Activated T-cell treated with anti-CD3 and anti-CD28 coated beads for 4 hours (primary cell): Measurements from ENCODE around the gene KLHL6.

Experiments used
- DNase-seq: peaks from one replicate; pipeline ENCODE4 v3.0.0-alpha.2; 2020

The KLHL6 gene

DNA sequence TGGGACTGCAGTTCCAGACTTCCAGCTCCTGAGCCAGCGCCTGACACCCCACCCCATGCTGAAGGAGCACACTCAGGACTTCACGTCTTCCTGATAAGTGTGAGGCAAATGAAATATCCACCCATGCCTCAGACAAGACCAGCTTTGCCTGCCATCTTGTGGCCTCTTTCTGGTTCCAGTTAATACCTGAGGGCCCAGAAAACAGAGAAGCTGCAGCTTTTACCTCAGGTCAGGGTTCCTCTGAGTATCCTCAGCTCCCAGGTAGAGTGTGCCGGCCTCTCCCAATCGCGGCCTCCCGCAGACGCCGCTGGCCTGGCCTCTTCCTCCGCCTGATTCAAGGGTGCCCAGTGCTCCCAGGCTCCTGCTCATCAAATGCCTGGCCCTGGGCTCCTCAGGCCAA is 5.1 kb upstream of the KLHL6 start:
- no peak for DNase-seq

- no peak for DNase-seq
Measured at GRCh38 chr3:183558495-183558894, 3.0 kb upstream of the KLHL6 start.

- DNase-seq: no peak
Measured at GRCh38 chr3:183556722-183557121, 1.2 kb upstream of the KLHL6 start.

- DNase-seq: no peak
Measured at GRCh38 chr3:183554377-183554776, 1.1 kb downstream of the KLHL6 start.

DNA sequence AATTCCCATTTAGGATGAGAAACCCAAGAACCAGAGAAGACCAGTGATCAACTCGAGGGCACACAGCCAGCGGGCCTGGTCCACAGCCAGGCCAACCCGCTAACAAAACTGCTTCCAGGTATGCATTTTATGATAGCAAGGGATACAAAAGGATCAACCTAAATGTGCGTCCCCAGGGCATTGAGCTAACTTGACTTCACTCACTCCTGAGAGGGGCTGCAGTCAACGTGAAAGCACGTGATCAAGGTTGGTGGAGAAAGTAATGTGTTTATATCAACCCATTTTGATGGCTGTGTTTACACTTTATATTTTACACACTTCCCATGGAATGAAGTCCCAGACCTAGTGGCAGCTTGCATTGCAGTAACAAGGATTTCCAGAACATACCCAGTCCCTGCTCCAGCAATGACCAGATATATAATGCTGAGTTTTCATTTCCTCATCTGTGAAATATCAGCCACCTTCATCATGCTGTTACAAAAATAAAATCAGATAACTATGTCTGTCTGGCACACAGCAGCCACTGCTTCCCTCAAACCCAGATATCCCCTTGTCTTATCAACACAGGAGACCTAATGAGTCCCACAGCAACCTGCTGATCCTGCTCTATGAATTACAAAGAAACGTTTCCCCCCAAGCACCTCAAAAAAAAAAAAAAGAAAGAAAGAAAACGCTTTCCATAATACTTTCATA is 2.0 kb downstream of the KLHL6 start:
- DNase-seq: no peak

- no peak for DNase-seq
Measured at GRCh38 chr3:183551930-183552329, 3.6 kb downstream of the KLHL6 start.

DNA sequence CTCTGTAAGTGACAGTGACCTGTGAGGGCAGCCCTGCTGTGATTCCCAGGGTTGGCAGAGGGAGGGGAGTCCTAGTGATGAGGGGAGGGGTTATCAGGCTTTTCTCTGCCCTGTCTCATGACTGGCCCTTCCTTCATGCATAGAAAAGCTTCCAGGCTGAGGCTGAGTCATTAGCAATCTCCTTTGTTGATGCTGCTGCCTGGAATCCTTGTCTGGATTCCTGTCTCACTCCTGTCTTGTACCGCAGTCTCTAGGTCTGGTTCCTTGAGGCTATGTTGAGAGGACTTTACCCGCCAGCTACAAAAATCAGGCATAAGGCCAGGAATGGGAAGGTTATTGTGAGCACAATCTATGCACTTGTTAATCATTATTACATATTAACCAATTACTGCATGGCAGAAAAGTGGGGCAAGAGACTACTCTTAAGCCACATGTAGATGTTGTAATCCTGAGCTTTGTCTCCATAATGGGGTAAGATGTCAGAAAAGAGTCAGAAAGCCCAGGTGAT is 7.2 kb downstream of the KLHL6 start:
- DNase-seq: no peak

- DNase-seq: no peak
Measured at GRCh38 chr3:183546625-183547024, 8.9 kb downstream of the KLHL6 start.

GRCh38 chr3:183545708-183546107 is 9.8 kb downstream of the KLHL6 start:
- DNase-seq: no peak

GRCh38 chr3:183542355-183542754 is 13.2 kb downstream of the KLHL6 start:
- no peak for DNase-seq

- DNase-seq: no peak
Measured at GRCh38 chr3:183541738-183542137, 13.8 kb downstream of the KLHL6 start.

DNA sequence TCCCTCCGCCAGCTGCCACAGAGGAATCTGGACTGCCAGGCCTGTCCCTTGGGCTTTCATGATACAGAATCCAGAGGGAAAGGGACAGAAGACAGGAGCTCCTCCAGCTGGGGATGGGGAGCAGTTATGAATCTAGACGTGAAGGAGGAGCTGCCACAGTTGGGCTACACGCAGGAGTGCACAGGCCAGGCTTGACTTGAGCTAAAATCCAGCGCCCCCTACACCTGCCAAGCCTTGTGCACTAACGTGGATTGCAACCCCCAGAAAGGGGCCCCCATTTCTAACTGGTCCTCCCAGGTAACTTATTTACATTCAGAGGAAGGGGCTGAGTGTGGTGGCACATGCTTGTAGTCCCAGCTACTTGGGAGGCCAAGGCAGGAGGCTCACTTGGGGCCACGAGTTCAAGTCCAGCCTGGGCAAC is 14.3 kb downstream of the KLHL6 start:
- no peak for DNase-seq

GRCh38 chr3:183540501-183541234 is 14.8 kb downstream of the KLHL6 start:
- no peak for DNase-seq

DNA sequence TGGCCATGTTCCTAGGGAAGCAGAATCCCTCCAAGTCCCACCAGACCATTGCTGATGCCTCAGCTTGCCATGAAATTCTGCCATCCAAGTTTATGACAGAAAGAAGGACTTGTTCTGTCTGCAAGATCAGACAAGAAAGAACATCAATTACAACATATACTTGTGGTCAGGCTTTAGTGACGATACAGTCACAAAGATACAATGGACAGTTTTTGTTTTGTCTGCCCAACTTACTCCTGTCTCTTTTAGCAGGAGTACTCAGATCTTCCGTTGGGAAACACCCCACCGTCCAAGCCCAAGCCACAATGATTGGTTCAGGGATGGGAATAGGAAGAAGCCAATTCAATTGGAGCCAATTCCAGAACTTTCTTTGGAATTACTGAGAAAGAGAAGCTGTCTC is 15.7 kb downstream of the KLHL6 start:
- DNase-seq: no peak

DNA sequence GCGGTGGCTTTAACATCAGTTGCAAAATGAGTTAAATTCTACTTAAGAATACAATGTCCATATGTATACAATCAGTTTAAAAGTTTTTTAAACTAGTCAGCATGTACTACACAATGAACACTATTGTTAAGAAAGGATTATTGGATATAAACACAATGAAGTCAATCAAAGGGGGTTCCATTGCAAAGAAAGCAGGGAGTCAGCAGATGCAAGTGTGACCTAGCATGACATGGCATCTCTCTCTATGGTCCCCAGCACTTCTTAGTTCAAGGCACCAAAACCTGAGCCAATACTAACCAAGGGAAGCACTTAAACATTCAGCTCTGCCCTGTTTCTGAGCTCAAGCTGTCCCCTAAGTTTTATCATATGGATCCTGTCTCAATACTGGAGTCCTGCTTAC is 17.0 kb downstream of the KLHL6 start:
- no peak for DNase-seq

DNA sequence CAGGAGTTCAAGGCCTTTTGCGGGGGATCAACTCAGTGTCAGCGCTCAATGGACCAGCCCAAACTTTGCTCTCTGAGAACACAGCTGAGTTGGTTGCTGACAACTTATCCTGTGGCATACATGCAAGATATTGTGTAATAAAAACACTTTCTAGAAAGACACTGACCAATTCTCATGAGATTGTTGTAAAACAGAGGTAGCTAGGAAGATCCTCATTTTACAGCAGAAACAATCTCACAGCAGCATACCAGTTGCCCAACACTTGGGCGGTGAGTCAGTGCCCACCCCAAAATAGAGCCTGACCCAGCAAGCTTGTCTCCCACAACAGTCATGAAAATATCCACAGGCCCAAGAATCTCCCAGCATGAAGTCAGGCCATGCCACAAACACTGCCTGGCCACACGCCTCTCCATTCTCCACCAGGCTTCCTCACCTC is 18.2 kb downstream of the KLHL6 start:
- DNase-seq: no peak

- no peak for DNase-seq
Measured at GRCh38 chr3:183536238-183536880, 19.1 kb downstream of the KLHL6 start.

DNA sequence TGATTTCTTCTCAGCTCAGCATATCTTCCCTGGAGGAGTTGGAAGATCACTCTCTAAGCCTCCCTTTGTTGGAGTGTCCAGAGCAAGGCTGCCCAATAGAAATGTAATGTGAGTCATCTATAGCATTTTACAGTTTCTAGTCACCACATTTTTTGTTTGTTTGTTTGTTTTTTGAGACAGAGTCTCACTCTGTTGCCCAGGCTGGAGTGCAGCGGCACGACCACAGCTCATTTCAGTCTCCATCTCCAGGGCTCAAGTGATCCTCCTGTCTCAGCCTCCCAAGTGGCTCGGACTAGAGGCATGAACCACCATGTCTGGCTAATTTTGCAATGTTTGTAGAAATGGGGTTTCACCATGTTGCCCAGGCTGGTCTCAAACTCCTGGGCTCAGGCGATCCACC is 21.3 kb downstream of the KLHL6 start:
- DNase-seq: no peak

- no peak for DNase-seq
Measured at GRCh38 chr3:183533412-183534132, 21.9 kb downstream of the KLHL6 start.

DNA sequence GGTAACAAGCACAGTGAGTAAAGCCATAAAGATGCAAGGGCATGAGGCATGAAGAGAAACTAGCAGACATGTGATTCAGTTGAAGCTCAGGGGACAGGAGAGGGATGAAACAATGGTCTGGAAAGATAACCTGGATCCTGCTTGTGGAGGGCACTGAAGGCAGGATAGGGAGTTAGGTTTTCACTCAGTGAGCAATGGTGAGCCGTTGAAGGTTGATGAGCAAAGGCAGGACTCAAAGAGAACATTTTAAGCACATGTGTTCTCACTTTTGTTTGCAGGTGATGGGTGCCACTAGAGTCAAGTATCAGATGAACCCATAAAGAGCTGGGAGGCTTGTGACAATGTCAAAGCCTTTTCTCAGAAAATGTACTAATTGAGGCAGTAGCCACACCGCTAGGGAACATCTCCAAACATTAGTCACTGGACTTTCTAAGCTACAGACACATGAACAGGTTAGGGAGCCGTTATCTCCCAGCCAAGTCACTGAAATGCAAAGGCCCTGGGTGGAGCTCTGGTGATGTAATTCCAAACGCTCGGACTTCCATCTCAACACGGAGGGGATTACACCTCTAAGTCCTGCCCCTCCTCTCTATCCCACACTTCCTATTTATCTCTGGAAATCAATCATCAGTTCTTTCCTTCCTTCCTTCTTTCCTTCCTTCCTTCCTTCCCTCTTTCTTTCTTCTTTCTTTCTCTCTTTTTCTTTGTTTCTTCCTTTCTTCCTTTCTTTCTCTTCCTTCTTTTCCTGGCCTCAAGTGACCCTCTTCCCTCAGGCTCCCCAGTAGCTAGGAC is 22.7 kb downstream of the KLHL6 start:
- no peak for DNase-seq

DNA sequence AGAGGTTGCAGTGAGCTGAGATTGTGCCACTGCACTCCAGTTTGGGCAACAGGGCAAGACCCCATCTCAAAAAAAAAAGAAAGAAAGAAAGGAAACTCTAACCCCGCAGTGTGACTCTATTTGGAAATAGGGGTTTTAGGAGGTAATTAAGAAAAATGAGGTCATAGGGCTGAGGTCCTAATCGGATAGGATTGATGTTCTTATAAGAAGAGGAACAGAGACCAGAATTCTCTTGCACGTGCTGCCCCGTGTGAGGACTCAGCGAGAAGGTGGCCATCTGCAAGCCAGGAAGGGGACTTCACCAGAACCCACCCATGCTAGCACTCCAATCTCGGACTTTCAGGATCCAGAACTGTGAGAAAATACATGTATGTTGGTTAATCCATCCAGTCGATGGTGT is 25.8 kb downstream of the KLHL6 start:
- no peak for DNase-seq

- no peak for DNase-seq
Measured at GRCh38 chr3:183529185-183529584, 26.3 kb downstream of the KLHL6 start.
